ENCODE results near the gene MSI1.

Gene MSI1

GRCh38 chr12:120381752-120382419 is 12.9 kb upstream of the MSI1 start:
- no peak for TF ChIP-seq CTCF (IDR thresholded peaks at IDR 0.05; ENCODE audit: control extremely low read depth, extremely low read depth, low read depth, missing control alignments)
- CTCF ChIA-PET, result interaction anchor here (0.7 to 2.0 kb wide), 7 partner anchors 12 to 268 kb away, joined by 3 to 5 read pairs (median 4); partner anchors contain the start of gene SIRT4
- no peak for DNase-seq (ENCODE audit: extremely low spot score)
- POLR2A ChIA-PET, result no interaction called here

GRCh38 chr12:120378036-120378435 is 9.1 kb upstream of the MSI1 start:
- DNase-seq (ENCODE audit: extremely low spot score), result no peak
- POLR2A ChIA-PET, result no interaction called here
- TF ChIP-seq CTCF (IDR thresholded peaks at IDR 0.05; ENCODE audit: control extremely low read depth, extremely low read depth, low read depth, missing control alignments), result no peak
- CTCF ChIA-PET, result no interaction called here

- ChIA-PET POLR2A (no interaction called here), CTCF (no interaction called here)
- DNase-seq (ENCODE audit: extremely low spot score), result no peak
- no peak for TF ChIP-seq CTCF (IDR thresholded peaks at IDR 0.05; ENCODE audit: control extremely low read depth, extremely low read depth, low read depth, missing control alignments)
These were observed 8.6 kb upstream of the MSI1 start for GRCh38 chr12:120377611-120378010.

GRCh38 chr12:120376934-120377572 is 8.1 kb upstream of the MSI1 start:
- no peak for TF ChIP-seq CTCF (IDR thresholded peaks at IDR 0.05; ENCODE audit: control extremely low read depth, extremely low read depth, low read depth, missing control alignments)
- ChIA-PET POLR2A (no interaction called here), CTCF (interaction anchor here (1.0 to 2.3 kb wide), 3 partner anchors 10 to 25 kb away, joined by 3 to 7 read pairs (median 3); no protein-coding TSS in a partner anchor)
- DNase-seq (ENCODE audit: extremely low spot score), result no peak

GRCh38 chr12:120376416-120376815 is 7.5 kb upstream of the MSI1 start:
- POLR2A ChIA-PET, result no interaction called here
- CTCF ChIA-PET, result interaction anchor here (1.0 to 2.3 kb wide), 3 partner anchors 9 to 24 kb away, joined by 3 to 7 read pairs (median 3); no protein-coding TSS in a partner anchor
- TF ChIP-seq CTCF (IDR thresholded peaks at IDR 0.05; ENCODE audit: control extremely low read depth, extremely low read depth, low read depth, missing control alignments), result no peak
- no peak for DNase-seq (ENCODE audit: extremely low spot score)

- no peak for DNase-seq (ENCODE audit: extremely low spot score)
- no peak for TF ChIP-seq CTCF (IDR thresholded peaks at IDR 0.05; ENCODE audit: control extremely low read depth, extremely low read depth, low read depth, missing control alignments)
- POLR2A ChIA-PET, result no interaction called here
- CTCF ChIA-PET, result interaction anchor here (1.0 to 2.3 kb wide), 4 partner anchors 9 to 24 kb away, joined by 3 to 7 read pairs (median 4); no protein-coding TSS in a partner anchor
These were observed 7.0 kb upstream of the MSI1 start for GRCh38 chr12:120376009-120376408.

Measured in GM10248 (cell line).